Activated CD4-positive, CD25-positive, alpha-beta regulatory T cell (primary cell): Measurements from ENCODE around the gene FOCAD.
"Not testable (repeated sequence)": the region's sequence is repeated elsewhere in the genome, so short reads cannot be mapped to it uniquely, and the experiment has no call there.

Experiments used
- DNase-seq, 4 experiments: peaks; one replicate each; lab custom pipeline; 2025; lab: John Stamatoyannopoulos, UW

FOCAD gene, protein sequence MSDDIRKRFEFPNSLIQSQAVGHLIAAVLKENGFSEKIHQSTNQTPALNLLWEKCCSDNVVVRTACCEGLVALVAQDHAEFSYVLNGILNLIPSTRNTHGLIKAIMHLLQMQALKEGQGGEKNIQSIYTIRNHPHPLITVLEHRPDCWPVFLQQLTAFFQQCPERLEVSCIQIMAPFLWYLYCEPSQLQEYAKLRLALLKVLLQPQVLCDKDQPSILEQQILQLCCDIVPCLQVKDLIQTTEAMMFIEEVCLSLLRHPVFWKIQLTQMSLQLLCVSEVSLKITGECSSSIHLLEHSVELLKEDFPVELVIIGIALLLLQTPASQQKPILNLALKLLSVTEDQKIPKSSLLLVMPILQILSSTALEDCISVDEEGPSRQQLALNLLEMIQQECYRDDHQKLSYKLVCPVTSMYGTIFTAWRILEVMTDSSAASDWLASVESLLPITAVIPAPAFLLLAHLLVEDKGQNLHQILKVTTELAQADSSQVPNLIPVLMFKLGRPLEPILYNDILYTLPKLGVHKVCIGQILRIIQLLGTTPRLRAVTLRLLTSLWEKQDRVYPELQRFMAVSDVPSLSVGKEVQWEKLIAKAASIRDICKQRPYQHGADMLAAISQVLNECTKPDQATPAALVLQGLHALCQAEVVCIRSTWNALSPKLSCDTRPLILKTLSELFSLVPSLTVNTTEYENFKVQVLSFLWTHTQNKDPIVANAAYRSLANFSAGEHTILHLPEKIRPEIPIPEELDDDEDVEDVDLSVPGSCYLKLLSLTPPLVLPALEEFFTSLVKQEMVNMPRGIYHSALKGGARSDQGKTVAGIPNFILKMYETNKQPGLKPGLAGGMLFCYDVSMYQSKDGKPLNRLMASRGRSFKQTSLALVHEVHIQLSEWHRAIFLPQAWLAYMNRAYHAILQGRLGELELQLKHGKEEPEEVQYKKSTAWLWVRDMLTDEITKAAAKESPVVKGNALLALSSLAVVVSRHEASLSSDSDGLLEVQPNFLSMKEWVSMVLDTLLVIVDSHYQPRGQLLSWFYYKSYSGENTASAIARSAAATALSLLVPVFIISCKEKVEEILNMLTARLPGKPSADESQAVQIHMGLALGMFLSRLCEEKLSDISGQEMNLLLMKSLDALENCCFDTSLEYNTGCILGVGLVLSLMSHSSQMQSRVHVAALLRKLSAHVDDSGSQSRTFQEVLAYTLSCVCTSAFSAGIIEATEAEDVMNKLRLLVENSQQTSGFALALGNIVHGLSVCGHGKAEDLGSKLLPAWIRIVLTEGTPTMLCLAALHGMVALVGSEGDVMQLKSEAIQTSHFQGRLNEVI (N-terminal part only)

DNA sequence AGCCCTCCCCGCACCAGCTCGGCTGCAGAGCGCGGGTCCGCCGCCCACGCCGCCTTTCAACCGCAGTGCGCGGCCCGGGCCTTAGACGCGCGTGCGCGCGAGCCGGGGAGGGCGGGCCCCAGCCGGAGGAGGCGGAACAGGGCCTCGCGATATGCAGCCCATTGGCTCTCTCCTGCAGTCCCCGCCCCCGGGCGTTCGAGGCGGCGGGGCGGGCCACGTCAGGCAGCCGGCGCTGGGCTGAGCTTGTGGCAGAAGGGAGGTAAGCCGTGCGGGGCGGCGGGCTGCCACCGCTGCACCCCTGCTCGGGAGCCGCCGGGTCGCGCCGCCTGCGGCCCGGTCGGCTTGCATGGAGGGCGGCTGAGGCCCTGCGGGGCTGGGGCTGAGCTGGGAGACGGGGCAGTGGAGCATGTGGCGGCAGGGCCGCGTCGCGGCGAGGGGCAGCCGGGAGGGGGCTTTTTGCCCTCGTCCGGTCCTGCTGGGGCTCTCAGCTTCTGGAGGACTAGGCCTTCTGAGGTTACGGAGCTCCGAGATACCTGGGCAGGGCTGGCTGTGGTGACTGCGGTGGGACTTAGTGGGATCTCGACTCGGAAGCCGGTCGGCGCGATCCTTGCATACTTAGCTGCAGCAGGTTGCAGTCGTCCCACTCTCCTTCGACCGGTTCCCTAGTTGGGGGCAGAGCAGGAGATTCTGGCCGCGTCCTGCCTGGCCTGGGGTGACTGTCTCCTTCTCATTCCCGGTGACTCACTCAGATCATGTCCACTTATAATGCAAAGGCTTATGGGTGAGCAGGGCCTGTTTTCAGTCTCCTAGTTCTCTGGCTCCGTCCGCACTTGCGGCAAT is at the start of gene FOCAD:
Gene FOCAD (plus strand): TSS at position 225 of the 840 bp plus-strand sequence. CDS start 31,095 bp downstream, outside the sequence.
- peak; percentile 90 to 94 (median 92) for DNase-seq

DNA sequence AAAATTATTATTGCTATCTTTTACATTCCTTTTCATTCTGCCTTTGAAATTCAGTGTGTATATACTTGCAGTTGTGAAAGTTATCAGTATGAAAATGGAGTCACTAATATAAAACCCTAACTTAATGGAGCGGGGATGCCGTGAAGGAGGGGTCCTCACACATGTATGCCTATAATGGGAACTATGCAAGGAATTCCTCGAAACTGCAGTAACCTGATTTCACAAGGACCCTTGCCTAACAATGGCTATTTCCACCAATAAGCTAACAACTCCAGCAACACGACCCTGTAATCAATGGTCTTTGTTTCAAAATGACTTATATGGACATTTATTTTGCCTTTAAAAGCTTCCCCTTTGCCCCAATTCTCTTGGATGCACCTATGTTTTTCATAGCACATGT is 49.2 kb upstream of the FOCAD start:
- no peak for DNase-seq

DNA sequence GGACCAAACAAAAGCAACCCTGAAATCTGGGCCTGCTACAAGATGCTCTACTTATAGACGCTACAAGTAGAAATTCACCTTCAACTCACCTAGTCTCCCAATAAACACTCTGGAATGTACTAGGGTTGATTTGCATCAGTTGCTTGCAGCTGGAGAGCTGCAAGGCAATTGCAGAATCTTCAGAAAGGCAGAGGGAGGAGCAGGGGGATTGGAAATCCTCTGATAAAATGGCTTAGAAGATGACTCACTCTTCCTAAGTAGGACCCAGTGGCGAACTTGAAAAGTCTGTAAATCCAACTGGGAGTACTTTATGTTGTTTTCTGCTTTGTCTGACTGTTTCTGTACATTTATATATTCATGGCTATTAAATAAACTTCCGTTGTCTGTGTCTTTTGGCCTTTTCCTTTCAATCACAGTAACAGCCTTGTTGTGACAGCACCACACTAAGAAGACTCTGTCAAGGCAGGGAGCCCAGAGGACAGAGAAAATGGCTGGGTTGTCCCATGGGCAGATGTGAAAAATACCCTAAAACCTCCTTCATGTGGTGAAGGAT is 47.1 kb upstream of the FOCAD start:
- no peak for DNase-seq

DNA sequence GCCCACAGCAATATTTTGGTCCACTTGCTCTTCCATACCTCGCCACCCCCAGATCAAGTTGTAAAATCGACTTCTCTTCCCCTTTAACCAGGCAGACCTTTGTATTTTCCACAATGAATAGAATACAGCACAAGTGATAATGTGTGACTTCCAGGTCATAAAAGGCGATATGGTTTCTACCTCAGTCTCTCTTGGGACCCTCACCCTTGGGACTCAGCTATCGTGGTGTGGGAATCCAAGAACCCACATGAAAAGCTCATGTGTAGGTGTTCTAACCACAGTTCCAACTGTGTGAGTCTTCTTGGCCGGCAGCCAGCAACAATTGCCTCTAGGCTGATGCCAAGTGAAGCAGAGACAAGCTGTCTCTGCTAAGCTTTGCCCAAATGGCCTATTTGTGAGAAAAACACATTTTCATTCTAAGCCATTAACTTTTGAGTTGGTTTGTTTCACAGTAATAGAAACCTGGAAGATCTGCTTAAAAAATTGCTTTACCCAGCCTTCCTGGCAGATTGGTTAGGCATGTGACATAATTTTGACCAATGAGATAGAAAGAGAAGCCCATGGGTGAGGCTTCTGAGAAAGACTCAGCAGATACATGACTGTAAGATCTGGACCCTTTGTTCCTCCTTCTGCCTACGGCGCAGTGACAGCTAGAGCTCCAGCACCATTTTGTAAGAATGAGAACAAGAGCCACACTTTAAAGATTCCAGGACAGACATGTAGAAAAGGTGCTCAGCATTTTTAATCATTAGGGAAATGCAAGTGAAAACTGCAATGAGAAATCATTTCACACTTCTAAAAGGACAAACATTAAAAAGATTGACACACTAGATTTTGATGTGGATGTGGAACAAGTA is 43.5 kb upstream of the FOCAD start:
- peak; percentile 10 to 65 (median 44) for DNase-seq

DNA sequence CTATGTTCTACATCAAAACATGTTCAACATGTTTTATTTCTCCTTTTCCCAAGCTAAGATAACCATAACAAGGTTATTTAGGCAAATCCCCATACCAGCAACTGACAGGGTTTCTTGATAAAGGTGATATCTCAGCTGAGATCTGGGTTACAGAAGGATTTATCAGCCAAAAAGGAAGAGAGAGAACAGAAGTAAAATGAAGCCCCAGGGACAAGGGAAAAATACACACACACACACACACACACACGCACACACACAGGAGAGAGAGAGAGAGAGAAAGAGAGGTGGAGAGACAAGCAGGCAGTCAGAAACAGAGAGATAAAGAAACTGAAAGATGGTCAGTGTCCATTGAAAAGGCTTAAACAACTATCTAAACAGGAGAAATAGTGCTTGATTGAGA is 42.0 kb upstream of the FOCAD start:
- DNase-seq: no peak

DNA sequence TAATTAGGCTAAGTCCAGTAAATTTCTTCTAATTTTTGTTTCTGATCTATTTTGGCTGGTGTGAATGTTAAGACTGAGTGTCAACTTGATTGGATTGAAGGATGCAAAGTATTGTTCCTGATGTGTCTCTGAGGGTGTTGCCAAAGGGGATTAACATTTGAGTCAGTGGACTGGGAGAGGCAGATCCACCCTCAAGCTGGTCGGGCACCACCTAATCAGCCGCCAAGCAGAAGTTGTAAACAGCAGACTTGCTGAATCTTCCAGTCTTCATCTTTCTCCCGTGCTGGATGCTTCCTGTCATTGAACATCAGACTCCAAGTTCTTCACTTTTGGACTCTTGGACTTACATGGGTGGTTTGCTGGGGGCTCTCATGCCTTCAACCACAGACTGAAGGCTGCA is 40.4 kb upstream of the FOCAD start:
- DNase-seq: no peak

DNA sequence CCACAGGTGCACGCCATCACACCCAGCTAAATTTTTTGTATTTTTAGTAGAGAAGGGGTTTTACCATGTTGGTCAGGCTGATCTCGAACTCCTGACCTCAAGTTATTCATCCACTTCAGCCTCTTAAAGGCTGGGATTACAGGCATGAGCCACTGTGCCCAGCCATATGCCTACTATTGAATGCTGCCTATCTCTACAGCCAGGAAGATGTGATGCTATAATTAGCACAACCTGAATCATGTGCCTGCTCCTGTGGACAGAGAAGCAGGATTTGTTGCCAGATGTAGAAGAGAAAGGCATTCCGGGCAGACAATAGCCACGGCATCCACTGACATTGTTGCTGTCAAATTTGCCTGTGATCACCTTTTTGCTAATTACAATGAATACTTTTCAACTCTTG is 37.4 kb upstream of the FOCAD start:
- DNase-seq: no peak

DNA sequence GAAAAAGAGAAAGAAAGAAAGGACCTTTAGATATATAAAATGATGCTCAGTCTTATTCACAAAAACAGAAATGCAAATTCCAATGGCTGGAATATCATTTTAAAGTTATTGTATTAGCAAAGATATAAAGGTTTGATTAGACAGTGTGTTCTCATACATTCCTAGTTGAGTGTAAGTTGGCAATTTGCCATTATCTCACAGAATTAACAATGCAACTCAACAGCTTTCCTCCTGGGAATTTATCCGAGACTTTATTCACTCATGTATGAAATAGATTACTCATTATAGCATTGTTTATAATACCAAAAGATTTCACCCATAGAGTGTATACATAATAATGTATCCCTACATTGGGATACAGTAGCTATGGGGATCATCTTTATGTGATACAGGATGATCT is 34.7 kb upstream of the FOCAD start:
- DNase-seq: no peak

DNA sequence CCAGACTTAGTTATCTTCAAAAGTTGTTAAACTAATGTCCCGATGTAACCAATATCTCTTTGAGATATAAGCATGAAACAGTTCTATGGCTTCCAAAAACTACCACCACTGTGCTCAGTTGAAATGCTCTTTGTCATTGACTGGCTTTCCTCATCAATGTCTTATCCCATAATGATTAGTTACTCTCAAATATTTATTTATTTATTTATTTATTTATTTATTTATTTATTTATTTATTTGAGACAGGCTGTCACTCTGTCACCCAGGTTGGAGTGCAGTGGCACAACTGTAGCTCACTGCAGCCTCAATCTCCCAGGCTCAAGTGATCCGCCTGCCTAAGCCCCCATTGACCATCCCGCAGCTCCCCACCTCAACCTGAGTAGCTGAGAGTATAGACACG is 33.7 kb upstream of the FOCAD start:
- DNase-seq: no peak

DNA sequence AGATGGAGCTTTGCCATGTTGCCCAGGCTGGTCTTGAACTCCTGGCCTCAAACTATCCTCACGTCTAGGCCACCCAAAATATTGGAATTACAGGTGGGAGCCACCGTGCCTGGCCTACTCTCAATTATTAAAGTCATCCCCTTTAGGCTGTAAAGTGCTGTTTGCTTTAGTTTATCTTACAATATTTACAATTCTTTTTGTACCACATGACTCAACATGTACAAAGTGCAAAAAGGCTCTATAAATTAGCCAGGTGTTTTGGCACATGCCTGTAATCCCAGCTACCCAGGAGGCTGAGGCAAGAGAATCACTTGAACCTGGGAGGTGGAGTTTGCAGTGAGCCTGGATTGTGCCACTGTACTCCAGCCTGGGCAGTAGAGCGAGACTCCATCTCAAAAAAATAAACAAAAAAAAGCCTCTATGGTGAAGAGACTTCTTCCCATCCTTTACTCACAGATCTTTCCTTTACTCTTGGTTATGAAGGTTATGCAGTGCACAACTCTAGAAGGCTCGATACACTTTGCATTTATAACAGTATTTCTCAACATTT is 33.2 kb upstream of the FOCAD start:
- no peak for DNase-seq

DNA sequence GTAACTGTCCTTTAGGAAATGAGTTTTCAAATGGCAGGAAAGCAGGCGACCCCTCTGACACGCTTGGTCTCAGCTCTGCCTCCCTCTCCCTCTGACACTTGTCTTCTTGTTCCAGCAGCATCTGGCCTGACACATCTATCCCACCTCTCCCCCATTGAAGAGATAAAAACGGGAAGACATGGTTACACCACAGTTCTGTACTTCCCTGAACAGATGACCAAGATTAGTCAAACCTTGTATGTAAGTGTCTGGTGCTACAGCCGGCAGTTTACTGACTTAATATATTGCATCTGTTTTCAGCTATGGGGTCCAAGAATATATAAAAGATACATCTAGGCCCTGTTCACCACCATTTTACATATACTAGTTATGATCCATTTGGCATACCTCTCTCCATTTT is 32.1 kb upstream of the FOCAD start:
- DNase-seq: no peak

DNA sequence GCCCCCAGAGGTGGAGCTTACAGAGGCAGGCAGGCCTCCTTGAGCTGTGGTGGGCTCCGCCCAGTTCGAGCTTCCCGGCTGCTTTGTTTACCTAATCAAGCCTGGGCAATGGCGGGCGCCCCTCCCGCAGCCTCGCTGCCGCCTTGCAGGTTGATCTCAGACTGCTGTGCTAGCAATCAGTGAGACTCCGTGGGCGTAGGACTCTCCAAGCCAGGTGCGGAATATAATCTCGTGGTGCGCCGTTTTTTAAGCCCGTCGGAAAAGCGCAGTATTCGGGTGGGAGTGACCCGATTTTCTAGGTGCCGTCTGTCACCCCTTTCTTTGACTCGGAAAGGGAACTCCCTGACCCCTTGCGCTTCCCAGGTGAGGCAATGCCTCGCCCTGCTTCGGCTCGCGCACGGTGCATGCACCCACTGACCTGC is 25.8 kb upstream of the FOCAD start:
- not testable (repeated sequence) for DNase-seq

DNA sequence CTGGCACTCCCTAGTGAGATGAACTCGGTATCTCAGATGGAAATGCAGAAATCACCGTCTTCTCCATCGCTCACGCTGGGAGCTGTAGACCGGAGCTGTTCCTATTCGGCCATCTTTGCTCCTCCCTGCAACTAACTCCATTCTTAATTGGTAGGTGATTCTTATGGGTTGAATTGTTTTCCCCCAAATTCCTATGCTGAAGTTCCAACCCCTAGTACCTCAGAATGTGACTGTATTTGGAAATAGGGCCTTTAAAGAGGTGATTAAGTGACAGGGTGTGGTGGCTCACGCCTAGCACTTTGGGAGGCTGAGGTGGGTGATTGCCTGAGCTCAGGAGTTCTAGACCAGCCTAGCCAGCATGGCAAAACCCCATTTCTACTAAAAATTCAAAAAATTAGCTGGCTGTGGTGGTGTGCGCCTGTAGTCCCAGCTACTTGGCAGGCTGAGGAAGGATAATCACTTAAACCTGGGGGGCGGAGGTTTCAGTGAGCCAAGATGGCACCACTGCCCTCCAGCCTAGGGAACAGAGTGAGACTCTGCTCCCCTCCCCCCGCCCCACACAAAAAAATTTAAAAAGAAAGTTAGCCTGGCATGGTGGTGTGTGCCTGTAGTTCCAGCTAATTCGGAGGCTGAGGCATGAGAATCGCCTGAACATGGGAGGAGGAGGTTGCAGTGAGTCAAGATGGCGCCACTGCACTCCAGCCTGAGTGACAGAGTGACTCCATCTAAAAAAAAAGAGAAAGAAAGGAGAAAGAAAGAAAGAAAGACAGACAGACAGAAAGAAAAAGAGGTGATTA is 25.2 kb upstream of the FOCAD start:
- no peak for DNase-seq

DNA sequence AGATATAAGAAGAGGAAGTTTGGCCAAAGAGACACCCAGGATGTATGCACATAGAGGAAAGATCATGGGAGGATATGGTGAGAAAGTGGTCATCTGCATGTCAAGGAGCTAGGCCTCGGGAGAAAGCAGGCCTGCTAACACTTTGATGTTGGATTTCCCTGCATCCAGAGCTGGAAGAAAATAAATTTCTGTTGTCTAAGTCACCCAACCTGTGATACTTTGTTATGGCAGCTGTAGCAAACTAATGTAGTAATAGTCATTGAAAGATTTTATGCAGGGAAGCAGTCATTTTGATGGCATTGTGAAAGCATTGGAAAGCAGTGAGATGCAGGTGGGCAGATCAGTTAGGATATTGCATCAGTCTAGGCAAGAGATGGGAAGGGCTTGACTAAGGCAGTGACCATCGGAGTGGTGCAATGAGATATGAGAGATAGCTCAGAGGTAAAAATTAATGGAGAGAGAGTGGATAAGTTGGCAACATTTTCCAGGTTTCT is 24.5 kb upstream of the FOCAD start:
- DNase-seq: no peak

DNA sequence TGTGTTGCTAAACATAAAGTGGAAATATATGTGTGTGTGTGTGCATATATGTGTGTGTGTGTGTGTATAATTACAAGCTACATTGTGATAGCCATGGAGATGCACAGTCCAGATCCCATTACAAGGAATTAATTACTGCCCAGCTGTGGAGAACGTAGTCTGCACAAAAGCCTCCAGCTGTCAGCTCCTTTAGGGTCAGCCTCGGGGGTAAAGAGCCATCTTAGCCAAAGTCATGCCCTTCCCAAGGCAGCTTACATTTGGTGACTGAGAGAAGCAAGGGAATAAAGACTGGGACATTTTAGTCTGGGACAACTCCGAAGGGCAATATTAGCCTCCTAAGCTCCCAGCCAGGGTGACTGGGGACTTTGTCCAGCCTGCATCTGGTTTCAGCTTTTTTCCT is 21.9 kb upstream of the FOCAD start:
- DNase-seq: no peak

DNA sequence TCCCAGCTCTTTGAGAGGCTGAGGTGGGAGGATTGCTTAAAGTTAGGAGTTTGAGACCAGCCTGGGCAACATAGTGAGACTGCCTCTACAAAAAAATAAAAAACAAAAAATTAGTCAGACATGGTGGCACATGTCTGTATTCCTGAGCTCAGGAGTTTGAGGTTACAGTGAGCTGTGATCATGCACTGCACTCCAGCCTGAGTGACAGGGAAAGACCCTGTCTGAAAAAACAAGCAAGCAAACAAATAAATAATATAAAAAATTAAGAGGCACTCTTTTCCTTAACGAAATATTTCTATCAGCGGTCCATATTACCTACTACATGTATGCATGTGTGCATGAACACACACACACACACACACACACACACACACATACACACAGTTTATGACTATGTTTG is 20.9 kb upstream of the FOCAD start:
- no peak for DNase-seq

DNA sequence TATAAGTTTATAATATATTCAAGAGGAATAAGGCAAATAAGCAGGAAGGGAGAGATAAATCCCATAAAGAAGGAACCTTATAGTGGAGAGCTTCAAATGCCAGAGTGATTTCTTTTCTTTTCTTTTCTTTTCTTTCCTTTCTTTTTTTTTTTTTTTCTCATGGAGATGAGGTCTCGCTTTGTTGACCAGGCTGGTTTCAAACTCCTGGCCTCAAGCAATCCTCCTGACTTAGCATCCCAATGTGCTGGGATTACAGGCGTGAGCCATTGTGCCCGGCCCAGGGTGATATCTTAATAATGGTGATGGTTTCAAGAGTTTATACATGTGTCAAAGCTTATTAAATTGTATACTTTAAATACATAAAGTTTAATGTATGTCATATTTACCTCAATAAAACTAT is 19.6 kb upstream of the FOCAD start:
- DNase-seq: no peak

DNA sequence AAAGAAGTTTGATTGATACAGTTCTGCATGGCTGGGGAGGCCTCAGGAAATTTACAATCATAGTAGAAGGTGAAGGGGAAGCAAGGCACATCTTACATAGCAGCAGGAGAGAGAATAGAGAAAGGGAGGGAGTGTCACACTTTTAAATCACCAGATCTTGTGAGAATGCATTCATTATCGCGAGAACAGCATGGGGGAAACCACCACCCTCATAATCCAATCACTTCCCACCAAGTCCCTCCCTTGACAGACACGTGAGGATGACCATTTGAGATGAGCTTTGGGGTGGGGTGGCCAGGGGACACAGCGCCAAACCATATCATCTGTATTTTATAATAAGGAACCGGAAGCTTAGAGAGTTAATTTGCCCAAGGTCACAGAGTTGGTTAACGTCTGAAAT is 13.7 kb upstream of the FOCAD start:
- DNase-seq: no peak

DNA sequence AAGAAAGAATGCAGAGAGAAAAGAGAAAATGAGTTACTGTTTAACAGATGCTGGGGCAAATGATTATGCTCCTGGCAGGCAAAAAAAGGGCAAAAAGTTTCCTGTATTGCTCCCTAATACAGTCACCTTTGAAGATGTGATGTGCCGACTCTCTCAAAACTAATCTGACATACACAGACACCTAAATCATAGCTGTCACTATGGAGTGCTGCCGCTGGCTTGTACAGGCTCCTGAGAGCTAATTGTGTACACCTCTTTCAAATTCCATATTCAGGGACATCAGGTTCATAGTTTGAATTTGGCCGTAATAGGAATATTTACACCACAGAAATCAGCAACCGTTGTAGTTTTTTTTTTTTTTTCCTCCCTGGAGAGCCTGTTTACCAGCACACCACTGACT is 12.4 kb upstream of the FOCAD start:
- no peak for DNase-seq
